Progenitor cell of endocrine pancreas (in vitro differentiated cells): Measurements from ENCODE around the gene SMARCB1. TPM values are rescaled to one million over a fixed set of nuclear protein-coding genes. Genes with fewer than 3 reads are reported as not detected.

ENCODE experiments used
- DNase-seq: peaks from one replicate; pipeline ENCODE4 v3.0.0; 2021; ENCODE audit warnings: low spot score; ENCODE audit not compliant: unreplicated experiment
- H3K27ac Mint-ChIP-seq: 2 replicates; pipeline ENCODE4 v1.8.0; 2021; ENCODE audit warnings: mild to moderate bottlenecking, moderate library complexity, mixed read lengths
- H3K27me3 Mint-ChIP-seq: 2 replicates; pipeline ENCODE4 v1.8.0; 2021; ENCODE audit warnings: mixed read lengths
- H3K36me3 Mint-ChIP-seq: 2 replicates; pipeline ENCODE4 v1.8.0; 2022; ENCODE audit warnings: mixed read lengths; ENCODE audit not compliant: insufficient read depth
- H3K4me1 Mint-ChIP-seq: 2 replicates; pipeline ENCODE4 v1.8.0; 2021; ENCODE audit warnings: low read depth, mixed read lengths
- H3K4me3 Mint-ChIP-seq: 2 replicates; pipeline ENCODE4 v1.8.0; 2021; ENCODE audit warnings: low read depth, mild to moderate bottlenecking, moderate library complexity, mixed read lengths
- H3K9me3 Mint-ChIP-seq: 2 replicates; pipeline ENCODE4 v1.8.0; 2021; ENCODE audit warnings: low read depth, mixed read lengths
- total RNA-seq: library from RNA; stranded (reverse); gene quantifications from 2 replicates; pipeline ENCODE4 v1.2.1, GENCODE V29; 2021
- TF ChIP-seq, protein P1 (sequence below): fragments of 200-600 bp; sonication (generic); IDR thresholded peaks from one replicate; pipeline ENCODE4 v1.5.0; 2021; ENCODE audit warnings: antibody characterized with exemption, mild to moderate bottlenecking; ENCODE audit not compliant: unreplicated experiment

Gene SMARCB1
- total RNA-seq, 1 donor from 2014 or later: 195 TPM

DNA sequence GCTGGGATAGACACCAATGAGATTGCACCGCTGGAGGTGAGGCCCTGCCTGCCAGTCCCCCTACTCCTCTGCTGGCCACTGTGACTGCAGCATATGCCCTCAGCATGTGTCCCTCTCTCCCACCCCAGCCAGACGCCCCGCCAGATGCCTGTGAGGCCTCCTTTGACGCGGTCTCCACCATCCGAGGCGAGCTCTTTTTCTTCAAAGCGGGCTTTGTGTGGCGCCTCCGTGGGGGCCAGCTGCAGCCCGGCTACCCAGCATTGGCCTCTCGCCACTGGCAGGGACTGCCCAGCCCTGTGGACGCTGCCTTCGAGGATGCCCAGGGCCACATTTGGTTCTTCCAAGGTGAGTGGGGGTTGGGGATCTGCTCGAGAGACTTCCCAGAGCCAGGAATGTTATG, 5.7 kb upstream of the SMARCB1 start:
- no peak overlapping the region for H3K4me3 Mint-ChIP-seq
- no peaks in the 10 kb centered on the region for H3K36me3 Mint-ChIP-seq
- H3K4me1 Mint-ChIP-seq: peaks cover 4% of the 10 kb centered on the region
- no peak for DNase-seq
- H3K9me3 Mint-ChIP-seq: no peaks in the 10 kb centered on the region
- H3K27ac Mint-ChIP-seq: no peak overlapping the region
- TF ChIP-seq, protein P1, sequence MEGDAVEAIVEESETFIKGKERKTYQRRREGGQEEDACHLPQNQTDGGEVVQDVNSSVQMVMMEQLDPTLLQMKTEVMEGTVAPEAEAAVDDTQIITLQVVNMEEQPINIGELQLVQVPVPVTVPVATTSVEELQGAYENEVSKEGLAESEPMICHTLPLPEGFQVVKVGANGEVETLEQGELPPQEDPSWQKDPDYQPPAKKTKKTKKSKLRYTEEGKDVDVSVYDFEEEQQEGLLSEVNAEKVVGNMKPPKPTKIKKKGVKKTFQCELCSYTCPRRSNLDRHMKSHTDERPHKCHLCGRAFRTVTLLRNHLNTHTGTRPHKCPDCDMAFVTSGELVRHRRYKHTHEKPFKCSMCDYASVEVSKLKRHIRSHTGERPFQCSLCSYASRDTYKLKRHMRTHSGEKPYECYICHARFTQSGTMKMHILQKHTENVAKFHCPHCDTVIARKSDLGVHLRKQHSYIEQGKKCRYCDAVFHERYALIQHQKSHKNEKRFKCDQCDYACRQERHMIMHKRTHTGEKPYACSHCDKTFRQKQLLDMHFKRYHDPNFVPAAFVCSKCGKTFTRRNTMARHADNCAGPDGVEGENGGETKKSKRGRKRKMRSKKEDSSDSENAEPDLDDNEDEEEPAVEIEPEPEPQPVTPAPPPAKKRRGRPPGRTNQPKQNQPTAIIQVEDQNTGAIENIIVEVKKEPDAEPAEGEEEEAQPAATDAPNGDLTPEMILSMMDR: no peak
- no peaks in the 10 kb centered on the region for H3K27me3 Mint-ChIP-seq

DNA sequence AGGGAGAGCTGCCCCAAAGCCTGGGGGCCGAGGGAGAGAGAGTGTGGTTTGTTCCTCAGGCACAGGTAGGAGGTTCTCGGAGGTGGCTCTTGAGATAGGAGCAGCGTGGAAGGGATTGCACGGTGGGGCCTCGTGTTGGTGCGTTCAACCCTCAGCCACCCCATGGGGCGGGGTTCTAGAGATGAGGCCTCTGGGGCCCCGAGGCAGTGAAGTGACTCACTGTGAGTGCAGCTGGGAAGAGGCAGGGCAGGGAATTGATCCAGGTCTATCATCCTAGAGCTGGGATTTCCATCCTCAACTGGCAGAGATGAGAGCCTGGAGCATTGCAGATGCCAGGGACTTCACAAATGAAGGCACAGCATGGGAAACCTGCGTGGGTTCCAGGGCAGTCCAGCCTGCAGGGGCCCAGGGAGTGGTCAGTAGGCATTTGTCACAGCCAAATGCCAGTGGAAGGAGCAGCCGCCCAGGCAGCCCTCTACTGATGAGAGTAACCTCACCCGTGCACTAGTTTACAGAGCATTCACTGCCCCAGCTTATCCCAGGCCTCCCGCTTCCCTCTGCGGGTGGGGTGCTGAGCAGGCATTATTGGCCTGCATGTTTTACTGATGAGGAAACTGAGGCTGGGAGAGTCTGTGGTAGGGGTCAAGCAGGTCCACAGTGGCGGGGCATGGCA, 5.1 kb upstream of the SMARCB1 start:
- TF ChIP-seq, protein P1: no peak
- Mint-ChIP-seq H3K27ac (no peak overlapping the region), H3K4me3 (no peak overlapping the region)

DNA sequence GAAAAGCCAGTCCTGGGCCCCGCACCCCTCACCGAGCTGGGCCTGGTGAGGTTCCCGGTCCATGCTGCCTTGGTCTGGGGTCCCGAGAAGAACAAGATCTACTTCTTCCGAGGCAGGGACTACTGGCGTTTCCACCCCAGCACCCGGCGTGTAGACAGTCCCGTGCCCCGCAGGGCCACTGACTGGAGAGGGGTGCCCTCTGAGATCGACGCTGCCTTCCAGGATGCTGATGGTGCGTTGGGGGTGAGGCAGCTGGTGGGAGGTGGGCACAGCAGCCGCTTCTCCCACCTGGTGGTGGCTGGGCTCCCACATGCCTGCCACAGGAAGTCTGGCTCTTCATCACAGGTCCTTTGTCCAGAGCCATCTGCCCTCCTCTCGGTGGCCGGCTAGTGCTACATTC, 4.5 kb upstream of the SMARCB1 start:
- no peaks in the 10 kb centered on the region for H3K27me3 Mint-ChIP-seq
- no peak overlapping the region for H3K27ac Mint-ChIP-seq
- DNase-seq: no peak
- peaks cover 8% of the 10 kb centered on the region for H3K4me1 Mint-ChIP-seq
- no peaks in the 10 kb centered on the region for H3K9me3 Mint-ChIP-seq
- no peaks in the 10 kb centered on the region for H3K36me3 Mint-ChIP-seq
- TF ChIP-seq, protein P1: no peak
- H3K4me3 Mint-ChIP-seq: no peak overlapping the region

More for the DNA sequence above, 5.1 kb upstream of the SMARCB1 start:
- no peak for DNase-seq
- H3K9me3 Mint-ChIP-seq: no peaks in the 10 kb centered on the region
- H3K4me1 Mint-ChIP-seq: peaks cover 8% of the 10 kb centered on the region
- no peaks in the 10 kb centered on the region for H3K36me3 Mint-ChIP-seq
- H3K27me3 Mint-ChIP-seq: no peaks in the 10 kb centered on the region

DNA sequence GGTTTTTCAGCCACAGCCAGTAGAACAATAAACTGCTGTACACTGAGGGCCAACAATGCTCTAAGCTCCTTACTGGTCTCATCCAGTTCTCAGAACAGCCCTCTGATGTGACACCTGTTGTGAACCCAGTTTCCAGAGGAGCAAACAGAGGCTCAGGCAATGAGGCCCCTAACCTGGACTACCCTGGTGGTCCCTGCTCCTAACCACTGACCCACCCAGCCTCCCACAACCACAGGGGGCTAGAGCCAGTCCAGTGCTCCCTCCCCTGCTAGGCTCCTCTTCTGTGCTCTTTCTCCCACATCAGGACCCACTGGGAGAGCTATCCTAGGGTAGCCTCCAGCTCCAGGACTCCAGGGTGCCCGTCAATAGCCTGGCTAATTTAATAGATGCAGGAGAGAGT, 4.1 kb upstream of the SMARCB1 start:
- Mint-ChIP-seq H3K36me3 (no peaks in the 10 kb centered on the region), H3K27me3 (no peaks in the 10 kb centered on the region), H3K27ac (no peak overlapping the region), H3K4me1 (peaks cover 11% of the 10 kb centered on the region), H3K4me3 (no peak overlapping the region), H3K9me3 (no peaks in the 10 kb centered on the region)
- no peak for DNase-seq
- TF ChIP-seq, protein P1: no peak

- TF ChIP-seq, protein P1: no peak
- H3K4me1 Mint-ChIP-seq: peaks cover 18% of the 10 kb centered on the region
These were observed 3.3 kb upstream of the SMARCB1 start for GRCh38 chr22:23783265-23784150.

More at GRCh38 chr22:23783265-23784150, 3.3 kb upstream of the SMARCB1 start:
- Mint-ChIP-seq H3K27me3 (no peaks in the 10 kb centered on the region), H3K4me3 (no peak overlapping the region), H3K9me3 (no peaks in the 10 kb centered on the region), H3K36me3 (no peaks in the 10 kb centered on the region), H3K27ac (no peak overlapping the region)
- no peak for DNase-seq
